Fibroblast of the aortic adventitia (primary cell): Measurements from ENCODE around the gene HEXB. TPM values are rescaled to one million over a fixed set of nuclear protein-coding genes. Genes with fewer than 3 reads are reported as not detected.
A peak's percentile ranks its signal among the peaks of the same experiment; 100 is the strongest.
"Not testable (repeated sequence)": the region's sequence is repeated elsewhere in the genome, so short reads cannot be mapped to it uniquely, and the experiment has no call there.

Experiments
- DNase-seq: peaks from one replicate; pipeline ENCODE4 v3.0.0-alpha.2; 2010; ENCODE audit warnings: low read depth
- H3K4me3 ChIP-seq: 2 replicates; pipeline ENCODE4 v1.5.1; 2011; ENCODE audit warnings: low read depth, mild to moderate bottlenecking, control low read depth, low read length, moderate library complexity
- CTCF ChIP-seq: IDR thresholded peaks from 2 replicates; pipeline ENCODE4 v1.5.1; 2011; ENCODE audit warnings: mild to moderate bottlenecking, low read length, control low read depth, inconsistent platforms; ENCODE audit not compliant: insufficient read depth
- total RNA-seq: library from RNA; depleted of rRNA; stranded (reverse); fragments of >200 nt; gene quantifications from 2 replicates; pipeline ENCODE4 v1.2.3, GENCODE V29; 2012; ENCODE audit warnings: low replicate concordance

Gene HEXB
- total RNA-seq, 1 donor = 241 TPM

- no peak for TF ChIP-seq CTCF
- DNase-seq = no peak
- H3K4me3 ChIP-seq = no peak overlapping the region
Measured at GRCh38 chr5:74667396-74667795, 17.6 kb upstream of the HEXB start.

- TF ChIP-seq CTCF = no peak
- no peak overlapping the region for H3K4me3 ChIP-seq
- DNase-seq = no peak
Measured at GRCh38 chr5:74669821-74670220, 15.2 kb upstream of the HEXB start.

- no peak overlapping the region for H3K4me3 ChIP-seq
- no peak for TF ChIP-seq CTCF
- no peak for DNase-seq
Measured at GRCh38 chr5:74670396-74671038, 14.5 kb upstream of the HEXB start.

- no peak overlapping the region for H3K4me3 ChIP-seq
- DNase-seq = no peak
- TF ChIP-seq CTCF = no peak
Measured at GRCh38 chr5:74672215-74672877, 12.7 kb upstream of the HEXB start.

- peak; percentile 77 for DNase-seq
- peak; percentile 46 for TF ChIP-seq CTCF
- H3K4me3 ChIP-seq = peak overlapping the region; percentile 31
Measured at GRCh38 chr5:74673011-74673790, 11.8 kb upstream of the HEXB start.

- H3K4me3 ChIP-seq, DNase-seq: not testable (repeated sequence)
Measured at GRCh38 chr5:74676466-74676865, 8.6 kb upstream of the HEXB start.

GRCh38 chr5:74678123-74678522 is 6.9 kb upstream of the HEXB start:
- not testable (repeated sequence) for H3K4me3 ChIP-seq, DNase-seq

GRCh38 chr5:74679300-74679699 is 5.7 kb upstream of the HEXB start:
- H3K4me3 ChIP-seq = not testable (repeated sequence)

More at GRCh38 chr5:74679300-74679699, 5.7 kb upstream of the HEXB start:
- not testable (repeated sequence) for DNase-seq
